Activated naive CD8-positive, alpha-beta T cell treated with anti-CD3 and anti-CD28 coated beads, Interleukin-2, amount 10 ng/mL, durations not matched to agents 7 days and 5 days (primary cell): ENCODE results near the gene PEX10. TPM values are rescaled to one million over a fixed set of nuclear protein-coding genes. Genes with fewer than 3 reads are reported as not detected.

Experiments used
- ATAC-seq: fragments of 150-1000 bp; cut with Tn5 transposase; one replicate; pipeline ENCODE4 v1.10.0; 2021; ENCODE audit warnings: low read depth, moderate library complexity
- POLR2A ChIA-PET: fragments of 350-600 bp; sonication (Branson Sonifier 250); formaldehyde crosslinking; loops from one replicate; lab custom pipeline; 2021; ENCODE audit warnings: antibody characterized with exemption; lab: Charles Lee
- DNase-seq: peaks from one replicate; pipeline ENCODE4 v3.0.0; 2021
- H3K27ac Mint-ChIP-seq: one replicate; pipeline ENCODE4 v1.8.0; 2022; ENCODE audit warnings: mild to moderate bottlenecking, mixed read lengths
- H3K27me3 Mint-ChIP-seq: one replicate; pipeline ENCODE4 v1.8.0; 2022; ENCODE audit warnings: mild to moderate bottlenecking, moderate library complexity, mixed read lengths
- H3K36me3 Mint-ChIP-seq: one replicate; pipeline ENCODE4 v1.8.0; 2021; ENCODE audit warnings: mild to moderate bottlenecking, mixed read lengths
- H3K4me1 Mint-ChIP-seq: one replicate; pipeline ENCODE4 v1.8.0; 2021; ENCODE audit warnings: mixed read lengths
- H3K4me3 Mint-ChIP-seq: one replicate; pipeline ENCODE4 v1.8.0; 2022; ENCODE audit warnings: mild to moderate bottlenecking, moderate library complexity, mixed read lengths
- H3K9me3 Mint-ChIP-seq: one replicate; pipeline ENCODE4 v1.8.0; 2021; ENCODE audit warnings: mixed read lengths
- total RNA-seq, 2 experiments: library from RNA; stranded (reverse); gene quantifications; one replicate each; pipeline ENCODE4 v1.2.3, GENCODE V29; 2021

The PEX10 gene
- total RNA-seq, 2 experiments from 2014 or later: 9.6 to 9.9 TPM

- ATAC-seq (no peak), DNase-seq (peak; percentile 21)
- Mint-ChIP-seq H3K4me3 (no peak overlapping the region), H3K36me3 (no peaks in the 10 kb centered on the region), H3K4me1 (no peaks in the 10 kb centered on the region), H3K9me3 (no peaks in the 10 kb centered on the region), H3K27ac (no peak overlapping the region), H3K27me3 (no peaks in the 10 kb centered on the region)
- POLR2A ChIA-PET: interaction anchor here (4.9 kb wide), 1 partner anchor 188 kb away, joined by 63 read pairs; the partner anchor contains the start of gene FAAP20
Measured at GRCh38 chr1:2383576-2383975, 28.8 kb downstream of the PEX10 start.

- Mint-ChIP-seq H3K4me3 (no peak overlapping the region), H3K36me3 (no peaks in the 10 kb centered on the region), H3K27ac (no peak overlapping the region), H3K9me3 (no peaks in the 10 kb centered on the region), H3K4me1 (no peaks in the 10 kb centered on the region), H3K27me3 (no peaks in the 10 kb centered on the region)
- DNase-seq: peak; percentile 60
- POLR2A ChIA-PET: interaction anchor here (0.8 to 4.9 kb wide), 6 partner anchors 9 to 188 kb away, joined by 3 to 63 read pairs (median 6); partner anchors contain the start of genes FAAP20, MORN1 and RER1
- ATAC-seq: no peak
Measured at GRCh38 chr1:2382621-2383361, 29.6 kb downstream of the PEX10 start.

- ATAC-seq: peak; percentile 94
- Mint-ChIP-seq H3K9me3 (no peaks in the 10 kb centered on the region), H3K4me3 (no peak overlapping the region), H3K4me1 (no peaks in the 10 kb centered on the region), H3K27me3 (no peaks in the 10 kb centered on the region), H3K36me3 (no peaks in the 10 kb centered on the region), H3K27ac (no peak overlapping the region)
- peak; percentile 88 for DNase-seq
- POLR2A ChIA-PET: interaction anchor here (0.6 to 4.9 kb wide), 8 partner anchors 10 to 187 kb away, joined by 3 to 63 read pairs (median 4); partner anchors contain the start of genes FAAP20, MORN1 and RER1
Measured at GRCh38 chr1:2381741-2382620, 30.4 kb downstream of the PEX10 start.

DNA sequence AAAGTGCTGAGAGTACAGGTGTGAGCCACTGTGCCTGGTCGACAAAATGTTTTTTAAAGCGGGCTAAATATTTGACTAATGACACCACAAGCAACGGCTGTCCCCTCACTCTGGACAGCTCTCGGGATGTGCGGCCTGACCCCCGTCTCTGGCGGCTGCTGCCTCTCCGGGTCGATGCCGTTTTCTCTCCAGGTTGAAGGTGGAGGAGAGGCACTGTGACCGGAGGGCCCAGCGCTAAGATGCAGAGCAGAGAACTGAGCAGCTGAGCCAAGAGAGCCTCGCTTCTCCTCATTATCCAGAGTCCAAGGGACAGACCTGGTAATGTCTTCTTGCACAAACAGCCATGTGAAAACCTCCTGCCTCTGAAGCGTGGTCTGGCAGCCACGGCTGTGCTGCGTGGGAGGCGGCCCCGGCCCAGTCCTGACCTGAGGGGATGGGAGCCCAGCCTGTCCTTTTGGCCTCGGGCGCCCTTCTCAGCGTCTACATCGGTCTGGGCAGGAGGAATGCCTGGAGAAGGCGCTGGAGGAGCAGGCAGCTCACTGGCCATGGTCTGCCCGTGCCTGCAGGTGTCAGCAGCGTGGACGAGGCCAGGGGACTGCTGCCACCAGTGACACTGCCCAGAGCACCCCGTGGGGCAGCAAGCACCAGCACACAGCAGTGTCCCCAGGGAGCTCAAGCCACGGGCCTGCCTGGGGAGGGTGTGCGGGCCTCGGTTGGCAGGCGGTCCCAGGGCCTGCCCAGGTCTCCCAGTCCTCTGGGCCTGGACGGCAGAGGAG lies 31.4 kb downstream of the PEX10 start:
- no peaks in the 10 kb centered on the region for H3K4me1 Mint-ChIP-seq
- no peak overlapping the region for H3K27ac Mint-ChIP-seq
- H3K36me3 Mint-ChIP-seq: no peaks in the 10 kb centered on the region

DNA sequence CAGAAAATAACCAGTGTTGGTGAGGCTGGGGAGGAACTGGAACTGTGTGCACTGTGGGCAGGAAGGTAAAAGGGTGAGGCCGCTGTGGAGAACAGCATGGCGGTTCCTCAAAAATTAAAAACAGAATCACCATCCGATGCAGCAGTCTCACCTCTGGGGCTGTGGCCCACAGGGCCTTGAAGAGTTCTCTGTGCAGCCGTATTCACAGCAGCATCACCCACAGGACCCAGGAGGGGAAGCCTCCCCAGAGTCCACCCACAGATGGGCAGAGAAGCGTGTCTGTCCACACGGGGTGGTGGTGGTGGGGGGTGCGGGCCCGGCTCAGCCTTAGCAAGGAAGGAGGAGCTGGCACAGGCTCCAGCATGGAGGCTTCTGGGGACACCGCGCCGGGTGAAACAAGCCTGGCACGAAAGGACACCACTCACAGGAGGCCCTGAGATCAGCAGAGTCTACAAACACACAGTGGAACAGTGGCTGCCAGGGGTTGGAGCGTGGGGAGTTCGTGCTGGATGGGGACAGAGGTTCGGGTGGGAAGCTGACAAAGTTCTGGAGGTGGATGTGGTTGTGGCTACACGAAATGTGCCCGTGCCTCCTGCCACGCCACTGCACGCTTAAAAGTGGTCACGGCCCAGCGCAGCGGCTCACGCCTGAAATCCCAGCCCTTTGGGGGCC lies 32.5 kb downstream of the PEX10 start:
- H3K4me1 Mint-ChIP-seq: no peaks in the 10 kb centered on the region
- H3K27me3 Mint-ChIP-seq: no peaks in the 10 kb centered on the region
- POLR2A ChIA-PET: interaction anchor here (2.6 to 4.9 kb wide), 2 partner anchors 181 to 185 kb away, joined by 11 to 63 read pairs; partner anchors contain the start of gene FAAP20
- no peaks in the 10 kb centered on the region for H3K36me3 Mint-ChIP-seq
- no peaks in the 10 kb centered on the region for H3K9me3 Mint-ChIP-seq
- H3K4me3 Mint-ChIP-seq: no peak overlapping the region
- no peak for ATAC-seq
- no peak overlapping the region for H3K27ac Mint-ChIP-seq
- DNase-seq: peak; percentile 25

More for the DNA sequence above, 31.4 kb downstream of the PEX10 start:
- H3K4me3 Mint-ChIP-seq: no peak overlapping the region
- no peaks in the 10 kb centered on the region for H3K9me3 Mint-ChIP-seq
- no peaks in the 10 kb centered on the region for H3K27me3 Mint-ChIP-seq
- POLR2A ChIA-PET: interaction anchor here (0.6 to 4.9 kb wide), 7 partner anchors 11 to 186 kb away, joined by 3 to 63 read pairs (median 6); partner anchors contain the start of genes FAAP20, MORN1 and RER1
- DNase-seq (peak; percentile 31), ATAC-seq (no peak)

DNA sequence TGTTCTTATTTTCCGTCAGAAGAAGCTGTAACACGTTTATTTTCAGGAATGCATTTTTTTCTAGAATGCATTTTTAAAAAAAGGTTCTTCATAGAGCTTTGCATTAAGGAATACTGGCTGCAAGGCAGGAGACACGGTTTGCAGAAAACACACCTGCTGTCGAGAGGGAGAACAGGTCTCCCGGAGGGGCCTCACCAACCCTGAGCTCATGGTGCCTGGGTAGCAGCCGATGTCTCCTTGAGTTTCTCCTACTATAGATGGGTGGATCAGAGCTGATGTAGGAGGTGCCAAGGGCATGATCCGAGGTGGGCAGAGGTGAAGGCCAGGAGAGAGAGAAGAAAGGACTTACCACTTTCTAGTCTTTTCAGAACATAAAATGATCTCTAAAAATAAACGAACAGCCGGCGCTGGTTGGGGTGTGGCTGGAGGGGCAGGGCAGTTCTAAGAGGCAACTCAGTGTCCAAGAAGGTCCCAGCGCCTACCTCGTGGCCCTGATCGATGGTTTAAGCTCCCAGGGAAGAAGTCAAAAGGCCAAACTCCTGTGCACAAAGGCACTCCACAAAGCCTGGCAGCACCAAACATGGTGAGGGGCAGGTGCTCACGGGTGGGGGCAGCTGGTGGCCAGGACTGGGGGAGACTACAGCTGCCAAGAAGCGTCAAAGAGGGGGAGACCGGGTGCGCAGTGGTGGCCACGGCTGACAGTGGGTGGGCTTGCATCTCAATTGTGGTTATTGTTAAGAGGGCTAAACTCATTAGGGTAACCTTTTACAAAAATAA lies 33.2 kb downstream of the PEX10 start:
- no peak for ATAC-seq
- no peak for DNase-seq
- H3K36me3 Mint-ChIP-seq: no peaks in the 10 kb centered on the region
- no peaks in the 10 kb centered on the region for H3K27me3 Mint-ChIP-seq
- POLR2A ChIA-PET: interaction anchor here (0.8 kb wide), 1 partner anchor 150 kb away, joined by 3 read pairs; no protein-coding TSS in a partner anchor
- H3K4me1 Mint-ChIP-seq: no peaks in the 10 kb centered on the region
- H3K4me3 Mint-ChIP-seq: no peak overlapping the region
- H3K27ac Mint-ChIP-seq: no peak overlapping the region
- no peaks in the 10 kb centered on the region for H3K9me3 Mint-ChIP-seq

DNA sequence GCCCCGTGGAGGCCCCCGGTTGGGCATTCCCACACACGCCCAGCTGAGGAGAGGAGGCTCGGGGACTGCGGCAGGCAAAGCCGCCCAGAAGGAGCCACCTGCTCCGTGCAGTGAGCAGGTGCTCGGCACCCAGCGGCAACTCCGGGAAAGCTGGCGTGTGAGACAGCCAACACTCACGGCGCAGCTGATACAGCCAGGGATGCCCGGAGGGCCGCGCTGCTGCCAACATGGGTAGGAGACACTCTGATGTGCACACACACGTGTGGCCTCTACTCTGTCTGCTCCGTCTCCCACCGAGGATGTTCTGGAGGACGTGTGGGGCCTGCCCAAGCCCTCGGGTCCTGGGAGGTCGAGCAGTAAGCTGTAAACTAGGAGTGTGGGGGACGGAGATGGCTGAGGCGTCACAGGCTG lies 33.9 kb downstream of the PEX10 start:
- no peaks in the 10 kb centered on the region for H3K36me3 Mint-ChIP-seq
- H3K27ac Mint-ChIP-seq: no peak overlapping the region
- no peaks in the 10 kb centered on the region for H3K4me1 Mint-ChIP-seq
- H3K27me3 Mint-ChIP-seq: no peaks in the 10 kb centered on the region
- H3K9me3 Mint-ChIP-seq: no peaks in the 10 kb centered on the region
- no peak for ATAC-seq
- no peak for DNase-seq
- H3K4me3 Mint-ChIP-seq: no peak overlapping the region
- POLR2A ChIA-PET: interaction anchor here (0.8 kb wide), 1 partner anchor 149 kb away, joined by 3 read pairs; no protein-coding TSS in a partner anchor

GRCh38 chr1:2377751-2378440 lies 34.5 kb downstream of the PEX10 start:
- Mint-ChIP-seq H3K27me3 (no peaks in the 10 kb centered on the region), H3K4me3 (no peak overlapping the region), H3K36me3 (no peaks in the 10 kb centered on the region), H3K4me1 (no peaks in the 10 kb centered on the region), H3K9me3 (no peaks in the 10 kb centered on the region), H3K27ac (no peak overlapping the region)
- no peak for ATAC-seq
- POLR2A ChIA-PET: no interaction called here
- DNase-seq: no peak

DNA sequence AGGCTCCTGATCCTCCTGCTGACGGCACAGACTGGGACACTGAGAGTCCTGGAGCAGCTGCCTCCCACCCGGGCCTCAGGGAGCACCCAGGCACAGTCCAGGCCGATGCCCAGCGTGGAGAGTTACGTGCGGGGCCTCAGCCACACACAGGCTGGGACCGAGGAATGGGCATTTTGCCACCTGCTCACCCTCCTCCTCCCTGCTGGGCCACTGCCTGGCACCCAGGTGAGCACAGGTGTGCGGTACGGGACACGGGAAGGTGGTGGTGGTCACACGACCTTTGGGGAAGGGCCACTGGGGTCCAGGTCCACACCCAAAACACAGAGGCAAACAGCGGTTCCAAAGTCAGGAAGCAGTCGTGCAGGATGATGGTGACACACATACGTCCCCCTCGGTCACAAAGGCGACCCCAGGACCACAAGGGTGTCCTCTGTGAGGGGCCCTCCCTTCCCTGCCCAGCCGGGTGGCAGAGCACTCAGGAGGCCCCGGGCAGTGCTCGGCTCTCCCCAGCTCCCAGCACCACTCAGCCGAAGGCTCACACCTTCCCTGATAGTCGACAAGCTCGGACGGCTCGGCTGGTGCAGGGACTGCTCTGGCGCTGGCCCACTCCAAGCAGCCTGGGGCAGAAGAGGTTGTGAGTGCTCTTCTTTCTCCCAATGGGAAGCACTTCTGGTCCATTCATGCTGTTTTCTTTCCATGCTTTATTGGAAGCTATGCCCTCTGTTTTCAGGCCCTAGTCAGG lies 35.3 kb downstream of the PEX10 start:
- no peak overlapping the region for H3K4me3 Mint-ChIP-seq
- ATAC-seq: no peak
- no peaks in the 10 kb centered on the region for H3K4me1 Mint-ChIP-seq
- H3K9me3 Mint-ChIP-seq: no peaks in the 10 kb centered on the region
- DNase-seq: no peak
- no peak overlapping the region for H3K27ac Mint-ChIP-seq
- POLR2A ChIA-PET: no interaction called here
- H3K27me3 Mint-ChIP-seq: no peaks in the 10 kb centered on the region
- H3K36me3 Mint-ChIP-seq: no peaks in the 10 kb centered on the region

DNA sequence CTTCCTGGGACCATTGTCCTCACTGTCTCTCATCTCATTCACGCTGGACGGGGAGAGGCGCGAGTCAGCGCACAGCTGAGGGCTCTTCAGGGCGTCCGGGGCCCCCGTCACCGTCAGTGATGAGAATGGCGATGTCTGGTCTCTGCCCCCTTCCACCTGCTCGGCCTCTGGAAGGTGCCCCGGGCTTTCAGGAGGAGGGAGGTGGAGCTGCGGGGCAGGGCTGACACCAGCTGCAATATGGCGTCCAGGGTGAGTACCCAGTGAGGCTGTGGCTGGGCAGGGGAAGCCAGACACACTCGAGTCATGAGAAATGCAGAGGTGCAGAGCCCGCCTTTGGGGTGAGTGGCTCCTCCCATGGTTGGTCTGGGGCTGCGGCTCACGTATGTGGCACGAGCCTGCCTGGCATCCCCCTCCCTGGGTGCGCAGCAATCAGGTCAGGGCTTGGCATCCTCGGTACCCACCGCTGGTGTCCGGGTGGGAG lies 36.1 kb downstream of the PEX10 start:
- POLR2A ChIA-PET: no interaction called here
- Mint-ChIP-seq H3K4me3 (no peak overlapping the region), H3K9me3 (no peaks in the 10 kb centered on the region), H3K27ac (no peak overlapping the region), H3K4me1 (no peaks in the 10 kb centered on the region), H3K36me3 (no peaks in the 10 kb centered on the region), H3K27me3 (no peaks in the 10 kb centered on the region)
- ATAC-seq (no peak), DNase-seq (no peak)

DNA sequence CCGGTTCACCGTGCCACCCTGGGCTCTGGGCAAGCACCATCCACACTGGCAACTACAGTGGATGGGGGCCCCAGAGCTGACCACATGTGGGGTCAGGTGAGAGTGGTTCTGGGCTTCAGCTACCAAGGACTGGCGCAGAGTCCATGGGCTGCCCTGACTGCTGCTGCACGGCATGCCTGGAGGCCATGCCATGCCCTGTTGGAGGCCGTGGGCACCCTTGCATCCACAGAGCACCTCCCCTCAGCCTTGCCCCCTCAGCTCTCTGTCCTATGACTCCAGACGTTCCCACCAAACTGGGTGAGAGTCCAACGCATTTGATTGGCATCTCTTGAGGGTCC lies 36.5 kb downstream of the PEX10 start:
- no peak for ATAC-seq
- Mint-ChIP-seq H3K4me3 (no peak overlapping the region), H3K4me1 (no peaks in the 10 kb centered on the region), H3K9me3 (no peaks in the 10 kb centered on the region), H3K27ac (no peak overlapping the region), H3K36me3 (no peaks in the 10 kb centered on the region), H3K27me3 (no peaks in the 10 kb centered on the region)
- no peak for DNase-seq
- POLR2A ChIA-PET: no interaction called here
